Natural killer cell (primary cell): Measurements from ENCODE around the gene CRB2. TPM values are rescaled to one million over a fixed set of nuclear protein-coding genes. Genes with fewer than 3 reads are reported as not detected.

Source experiments
- ATAC-seq, 3 donors: fragments of 150-1000 bp in 2 of 3; fragments of 200-7000 bp in 1 of 3; cut with Tn5 transposase; 1 replicate in 1 of 3; 2 replicates in 2 of 3; pipeline ENCODE4 v1.10.0; 2021; ENCODE audit warnings: mild to moderate bottlenecking in 2 of 3, moderate library complexity in 2 of 3
- DNase-seq, 2 donors: peaks; one replicate each; pipeline versions ENCODE4 v3.0.0 to v3.0.0-alpha.2; 2013 to 2021; ENCODE audit warnings: mixed read lengths in 1 of 2
- H3K27ac ChIP-seq: one replicate; pipeline ENCODE4 v1.5.1; 2013; ENCODE audit warnings: mild to moderate bottlenecking, low read length
- H3K27me3 ChIP-seq: one replicate; pipeline ENCODE4 v1.6.1; 2013; ENCODE audit warnings: low read length; ENCODE audit not compliant: control insufficient read depth, insufficient read depth
- H3K36me3 ChIP-seq: one replicate; pipeline ENCODE4 v1.6.1; 2013; ENCODE audit warnings: low read length; ENCODE audit not compliant: control insufficient read depth, insufficient read depth
- H3K4me1 ChIP-seq: one replicate; pipeline ENCODE4 v1.6.1; 2013; ENCODE audit warnings: low read length; ENCODE audit not compliant: control insufficient read depth, insufficient read depth
- H3K4me3 ChIP-seq: one replicate; pipeline ENCODE4 v1.5.1; 2013; ENCODE audit warnings: low read length
- H3K9me3 ChIP-seq: one replicate; pipeline ENCODE4 v1.6.1; 2013; ENCODE audit warnings: low read length; ENCODE audit not compliant: control insufficient read depth, insufficient read depth
- H3K27ac Mint-ChIP-seq, 2 donors: one replicate each; pipeline ENCODE4 v1.8.0; 2022; ENCODE audit warnings: mild to moderate bottlenecking in 2 of 2, mixed read lengths in 2 of 2, moderate library complexity in 1 of 2
- H3K27me3 Mint-ChIP-seq, 2 donors: one replicate each; pipeline ENCODE4 v1.8.0; 2022; ENCODE audit warnings: low read depth in 2 of 2, mixed read lengths in 2 of 2
- H3K36me3 Mint-ChIP-seq: one replicate; pipeline ENCODE4 v1.8.0; 2022; ENCODE audit warnings: mixed read lengths
- H3K4me1 Mint-ChIP-seq, 2 donors: one replicate each; pipeline ENCODE4 v1.8.0; 2022; ENCODE audit warnings: mixed read lengths in 2 of 2
- H3K4me3 Mint-ChIP-seq: one replicate; pipeline ENCODE4 v1.8.0; 2022; ENCODE audit warnings: mild to moderate bottlenecking, moderate library complexity, mixed read lengths
- H3K9me3 Mint-ChIP-seq, 2 donors: one replicate each; pipeline ENCODE4 v1.8.0; 2022; ENCODE audit warnings: mixed read lengths in 2 of 2
- CTCF ChIP-seq: fragments of 200-600 bp; IDR thresholded peaks from one replicate; pipeline ENCODE4 v1.8.0; 2022; ENCODE audit warnings: antibody characterized with exemption
- WGBS: methylation state at CpG from one replicate; pipeline ENCODE4 v1.1.7; 2013; ENCODE audit warnings: missing lambda C conversion rate; ENCODE audit not compliant: insufficient coverage; 5-methylcytosine and 5-hydroxymethylcytosine counted together
- intact Hi-C: fragments of 100-400 bp; cut with micrococcal nuclease; formaldehyde crosslinking; loops from one replicate; pipeline ENCODE4 v1.14.2; 2022
- total RNA-seq, 4 donors: library from RNA; stranded (reverse); fragments of 120-200 nt in 1 of 4; gene quantifications; one replicate each; pipeline versions ENCODE4 v1.2.3 to v1.2.4, GENCODE V29; 2013 to 2022

CRB2 gene
- total RNA-seq, 3 donors from 2014 or later (not counting 1 experiment from before 2014, with no cell fraction given): not detected

GRCh38 chr9:123387686-123388085 is 31.7 kb downstream of the CRB2 start:
- no peak for TF ChIP-seq CTCF
- no peak overlapping the region for H3K27ac ChIP-seq
- Mint-ChIP-seq H3K36me3 (no peaks in the 10 kb centered on the region), H3K27me3 (no peaks in the 10 kb centered on the region), H3K9me3 (peaks cover 0 to under 1% of the 10 kb centered on the region in 2 donors), H3K4me3 (no peak overlapping the region), H3K27ac (no peak overlapping the region), H3K4me1 (no peaks in the 10 kb centered on the region)
- intact Hi-C loops: no loop called here
- 72% methylated on average over 14 of the region's 14 CpGs for WGBS
- no peak overlapping the region for H3K4me3 ChIP-seq
- ATAC-seq (no peak), DNase-seq (no peak)
- no peaks in the 10 kb centered on the region for H3K27me3 ChIP-seq
- H3K4me1 ChIP-seq: no peaks in the 10 kb centered on the region
- peaks cover 2% of the 10 kb centered on the region for H3K36me3 ChIP-seq
- no peaks in the 10 kb centered on the region for H3K9me3 ChIP-seq

DNA sequence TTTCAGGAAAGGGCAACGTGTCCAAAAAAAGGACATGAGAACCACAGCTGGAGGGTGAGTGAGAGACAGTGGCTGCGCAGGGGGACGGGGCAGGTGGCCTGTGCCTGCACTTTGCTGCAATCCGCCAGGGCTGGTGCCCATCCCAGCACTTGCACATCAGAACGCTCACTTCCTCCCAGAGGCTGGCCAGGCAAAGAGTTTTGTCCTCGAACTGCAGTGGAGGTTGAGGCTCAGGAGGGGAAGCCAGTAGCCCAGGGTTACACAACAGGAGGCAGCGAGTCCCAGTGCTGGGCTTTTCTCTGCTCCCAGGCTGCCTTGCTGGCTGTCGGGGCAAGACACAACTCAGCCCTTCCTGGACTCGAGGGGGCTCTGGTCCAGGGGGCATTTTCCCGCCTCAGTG is 33.1 kb downstream of the CRB2 start:
- WGBS: 63% methylated on average over 10 of the region's 10 CpGs

GRCh38 chr9:123389698-123390097 is 33.7 kb downstream of the CRB2 start:
- H3K4me3 Mint-ChIP-seq: no peak overlapping the region
- H3K27me3 ChIP-seq: no peaks in the 10 kb centered on the region
- H3K27ac Mint-ChIP-seq: no peak overlapping the region
- peaks cover 0 to 5% of the 10 kb centered on the region in 2 donors for H3K9me3 Mint-ChIP-seq
- H3K27ac ChIP-seq: no peak overlapping the region
- TF ChIP-seq CTCF: no peak
- H3K36me3 Mint-ChIP-seq: no peaks in the 10 kb centered on the region
- 85% methylated on average over 12 of the region's 12 CpGs for WGBS
- DNase-seq (no peak), ATAC-seq (no peak)
- H3K36me3 ChIP-seq: no peaks in the 10 kb centered on the region
- intact Hi-C loops: no loop called here
- H3K4me1 Mint-ChIP-seq: no peaks in the 10 kb centered on the region
- H3K9me3 ChIP-seq: peaks cover 2% of the 10 kb centered on the region
- H3K4me1 ChIP-seq: no peaks in the 10 kb centered on the region
- no peaks in the 10 kb centered on the region for H3K27me3 Mint-ChIP-seq
- no peak overlapping the region for H3K4me3 ChIP-seq

More for the DNA sequence above, 33.1 kb downstream of the CRB2 start:
- intact Hi-C loops: no loop called here
- Histone ChIP-seq H3K27me3 (no peaks in the 10 kb centered on the region), H3K9me3 (peaks cover 2% of the 10 kb centered on the region), H3K4me1 (no peaks in the 10 kb centered on the region), H3K36me3 (no peaks in the 10 kb centered on the region), H3K27ac (no peak overlapping the region), H3K4me3 (no peak overlapping the region)
- no peak for ATAC-seq
- no peaks in the 10 kb centered on the region for H3K36me3 Mint-ChIP-seq
- H3K27ac Mint-ChIP-seq: no peak overlapping the region
- no peak for DNase-seq
- no peak overlapping the region for H3K4me3 Mint-ChIP-seq
- no peaks in the 10 kb centered on the region for H3K4me1 Mint-ChIP-seq
- no peaks in the 10 kb centered on the region for H3K27me3 Mint-ChIP-seq
- no peak for TF ChIP-seq CTCF
- peaks cover 0 to 5% of the 10 kb centered on the region in 2 donors for H3K9me3 Mint-ChIP-seq
